GM19035 (cell line): ENCODE data around the gene LILRA5.
"Not testable (repeated sequence)": the region's sequence is repeated elsewhere in the genome, so short reads cannot be mapped to it uniquely, and the experiment has no call there.

Source experiments
- ATAC-seq: cut with Tn5 transposase; IDR thresholded peaks from one replicate; pipeline ENCODE4 v1.9.1; 2021; ENCODE audit not compliant: unreplicated experiment

Gene LILRA5

GRCh38 chr19:54277111-54277615 lies 35.8 kb downstream of the LILRA5 start:
- ATAC-seq: not testable (repeated sequence)

- ATAC-seq: no peak
These were observed 37.0 kb downstream of the LILRA5 start for GRCh38 chr19:54275951-54276350.

GRCh38 chr19:54274516-54274915 lies 38.5 kb downstream of the LILRA5 start:
- ATAC-seq: not testable (repeated sequence)

- no peak for ATAC-seq
These were observed 39.1 kb downstream of the LILRA5 start for GRCh38 chr19:54273821-54274220.

GRCh38 chr19:54272181-54272580 lies 40.8 kb downstream of the LILRA5 start:
- not testable (repeated sequence) for ATAC-seq

GRCh38 chr19:54271587-54271986 lies 41.4 kb downstream of the LILRA5 start:
- ATAC-seq: not testable (repeated sequence)

GRCh38 chr19:54271106-54271505 lies 41.9 kb downstream of the LILRA5 start:
- no peak for ATAC-seq

- ATAC-seq: no peak
These were observed 44.0 kb downstream of the LILRA5 start for GRCh38 chr19:54268936-54269335.

GRCh38 chr19:54266133-54266532 lies 46.8 kb downstream of the LILRA5 start:
- ATAC-seq: no peak

- ATAC-seq: no peak
These were observed 50.5 kb downstream of the LILRA5 start for GRCh38 chr19:54262470-54262869.

- no peak for ATAC-seq
These were observed 50.9 kb downstream of the LILRA5 start for GRCh38 chr19:54262066-54262465.

- ATAC-seq: no peak
These were observed 55.9 kb downstream of the LILRA5 start, which contains the start of gene LILRB5 for GRCh38 chr19:54257116-54257480. LILRB5 (minus strand) TSS chr19:54257273; CDS start chr19:54257193, 80 bp downstream.
